Eye (tissue), 1 donor: ENCODE data around the gene GALK2.

Source experiments
- DNase-seq: peaks from one replicate; pipeline ENCODE4 v3.0.0-alpha.2; 2015

GALK2 gene

DNA sequence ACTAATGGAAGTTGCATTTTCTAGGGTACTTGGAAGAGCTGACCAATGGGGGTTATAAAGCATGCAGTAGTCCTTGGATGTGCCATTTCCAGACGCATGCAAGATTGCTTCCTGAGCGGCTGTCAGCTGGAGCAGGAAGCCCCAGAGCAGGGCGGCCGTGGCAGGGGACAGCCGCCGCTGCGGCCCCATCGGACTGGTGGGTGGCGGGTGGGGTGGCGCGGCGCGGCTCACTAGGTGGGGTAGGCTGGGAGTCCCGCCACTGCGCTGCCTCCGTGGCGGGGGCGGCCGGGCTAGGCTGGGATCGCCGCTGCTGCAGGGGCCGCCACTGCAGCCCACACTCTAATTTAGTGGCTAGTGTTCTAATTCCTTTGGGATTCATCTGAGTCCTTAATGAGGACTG, 196.4 kb downstream of the GALK2 start:
- no peak for DNase-seq

DNA sequence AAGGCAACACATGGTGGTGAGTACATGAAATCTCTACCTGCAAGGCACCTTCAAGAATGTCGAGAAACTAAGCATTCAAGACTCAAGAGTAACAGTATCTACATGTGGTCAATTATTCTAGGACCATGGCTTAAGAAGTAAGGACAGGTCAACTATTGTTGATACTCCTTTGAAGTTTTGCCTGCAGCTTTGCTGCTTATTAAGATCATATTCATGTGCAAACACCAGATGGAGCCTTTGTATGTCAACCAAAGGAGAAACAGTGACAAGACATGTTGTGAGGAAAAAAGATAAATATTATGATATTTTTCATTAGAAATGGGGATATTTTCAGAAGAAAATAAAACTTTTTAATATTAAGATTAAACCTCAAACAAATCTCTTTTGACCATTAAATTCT, 200.7 kb downstream of the GALK2 start:
- peak; percentile 38 for DNase-seq

DNA sequence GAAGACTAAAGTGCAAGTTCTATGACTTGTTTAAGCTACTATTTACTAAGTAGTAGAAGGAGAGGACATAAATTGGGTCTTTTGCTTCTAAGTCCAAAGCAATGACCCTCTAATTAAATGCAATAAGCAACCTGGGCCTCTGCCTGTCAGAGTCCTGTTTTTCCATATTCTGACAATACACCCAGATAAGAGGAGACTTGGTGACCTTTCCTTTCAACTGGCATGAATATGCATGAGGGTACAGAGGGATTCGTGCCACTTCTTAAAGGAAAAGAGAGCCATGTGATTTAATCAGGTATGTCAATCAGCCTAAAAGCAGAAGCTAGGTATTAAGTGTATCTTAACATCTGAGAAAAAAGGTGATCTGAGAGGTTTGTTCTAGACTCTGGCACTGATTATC, 202.3 kb downstream of the GALK2 start:
- DNase-seq = peak; percentile 20

DNA sequence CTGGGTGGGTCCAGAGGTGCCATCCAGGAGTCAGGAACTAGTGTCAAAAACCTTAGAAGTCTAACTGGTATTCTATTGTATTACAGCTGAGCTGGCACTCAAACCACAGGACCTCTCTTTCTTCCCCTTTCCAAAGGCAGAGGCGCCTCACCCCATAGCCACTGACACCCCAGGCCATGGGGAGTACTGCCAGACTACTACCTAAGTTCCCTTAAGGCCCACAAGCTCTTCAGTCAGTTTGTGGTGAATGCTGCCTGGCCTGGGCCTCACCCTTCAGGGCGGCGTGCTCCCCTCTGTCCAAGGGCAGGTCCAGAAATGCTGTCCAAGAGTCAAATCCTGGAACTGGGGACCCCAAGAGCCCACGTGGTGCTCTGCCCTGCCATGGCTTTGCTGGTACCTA, 209.9 kb downstream of the GALK2 start:
- DNase-seq = no peak

DNA sequence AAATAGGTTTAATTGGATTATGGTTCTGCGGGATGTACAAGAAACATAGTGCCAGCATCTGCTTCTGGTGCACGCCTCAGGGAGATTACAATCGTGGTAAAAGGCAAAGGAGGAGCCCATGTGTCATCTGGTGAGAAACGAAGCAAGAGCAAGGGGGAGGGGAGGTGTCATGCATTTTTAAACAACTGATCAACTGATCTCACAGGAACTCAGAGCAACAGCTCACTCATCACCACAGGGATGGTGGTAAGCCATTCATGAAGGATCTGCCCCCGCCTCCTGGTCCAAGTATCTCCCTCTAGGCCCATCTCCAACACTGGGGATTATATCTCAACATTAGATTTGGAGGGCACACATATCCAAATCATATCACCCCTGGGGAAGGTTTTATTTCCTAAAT, 210.9 kb downstream of the GALK2 start:
- no peak for DNase-seq
